Measurements from ENCODE around the gene ALDH16A1. TPM values are rescaled to one million over a fixed set of nuclear protein-coding genes. Genes with fewer than 3 reads are reported as not detected.
A peak's percentile ranks its signal among the peaks of the same experiment; 100 is the strongest.

Gene ALDH16A1
- total and polyA plus RNA-seq, 2 donors (not counting 1 experiment from before 2014, with no cell fraction given) = 65.8 to 105 TPM

- ATAC-seq (ENCODE audit: low read depth) (no peak), DNase-seq (peak; percentile 64)
- no peaks in the 10 kb centered on the region for H4K20me1 ChIP-seq (ENCODE audit: control insufficient read depth, insufficient read depth, low read length, poor library complexity, severe bottlenecking)
- H3K4me3 ChIP-seq (ENCODE audit: control extremely low read depth in 1 of 5, extremely low read depth in 1 of 5, insufficient read depth in 1 of 5, low read depth in 2 of 5, low read length in 4 of 5) = peak within 1 kb of the TSS in 2 of 5 experiments; percentile 77 to 80
- no peak for TF ChIP-seq EZH2 (IDR thresholded peaks at IDR 0.05; ENCODE audit: borderline replicate concordance, insufficient read depth, low read depth, low read length, poor library complexity, severe bottlenecking)
- TF ChIP-seq, protein P1, sequence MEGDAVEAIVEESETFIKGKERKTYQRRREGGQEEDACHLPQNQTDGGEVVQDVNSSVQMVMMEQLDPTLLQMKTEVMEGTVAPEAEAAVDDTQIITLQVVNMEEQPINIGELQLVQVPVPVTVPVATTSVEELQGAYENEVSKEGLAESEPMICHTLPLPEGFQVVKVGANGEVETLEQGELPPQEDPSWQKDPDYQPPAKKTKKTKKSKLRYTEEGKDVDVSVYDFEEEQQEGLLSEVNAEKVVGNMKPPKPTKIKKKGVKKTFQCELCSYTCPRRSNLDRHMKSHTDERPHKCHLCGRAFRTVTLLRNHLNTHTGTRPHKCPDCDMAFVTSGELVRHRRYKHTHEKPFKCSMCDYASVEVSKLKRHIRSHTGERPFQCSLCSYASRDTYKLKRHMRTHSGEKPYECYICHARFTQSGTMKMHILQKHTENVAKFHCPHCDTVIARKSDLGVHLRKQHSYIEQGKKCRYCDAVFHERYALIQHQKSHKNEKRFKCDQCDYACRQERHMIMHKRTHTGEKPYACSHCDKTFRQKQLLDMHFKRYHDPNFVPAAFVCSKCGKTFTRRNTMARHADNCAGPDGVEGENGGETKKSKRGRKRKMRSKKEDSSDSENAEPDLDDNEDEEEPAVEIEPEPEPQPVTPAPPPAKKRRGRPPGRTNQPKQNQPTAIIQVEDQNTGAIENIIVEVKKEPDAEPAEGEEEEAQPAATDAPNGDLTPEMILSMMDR (IDR thresholded peaks at IDR 0.05) = no peak
- peaks cover 58% of the 10 kb centered on the region for H3K27me3 Mint-ChIP-seq
- H3K4me2 ChIP-seq (replicated peaks; ENCODE audit: low read depth, low read length, poor library complexity, severe bottlenecking) = peak within 1 kb of the TSS; percentile 99
- peaks cover 0 to 5% of the 10 kb centered on the region in 2 experiments for H3K36me3 ChIP-seq (replicated peaks in 1 of 2; ENCODE audit: control extremely low read depth in 1 of 2, control insufficient read depth in 1 of 2, extremely low read depth in 1 of 2, insufficient read depth in 2 of 2, low read length in 1 of 2)
- H3K9me3 ChIP-seq (ENCODE audit: control extremely low read depth in 1 of 3, control insufficient read depth in 2 of 3, insufficient read depth in 1 of 3, low read length in 2 of 3) = peaks cover 0 to 21% (median 0%) of the 10 kb centered on the region in 3 donors
- H3K4me1 Mint-ChIP-seq = peaks cover 40% of the 10 kb centered on the region
- H3K27ac Mint-ChIP-seq = peak within 1 kb of the TSS; percentile 64
- H3K4me3 Mint-ChIP-seq = peak within 1 kb of the TSS; percentile 93
- H3K27me3 ChIP-seq (replicated peaks in 1 of 4; ENCODE audit: control extremely low read depth in 1 of 4, control insufficient read depth in 3 of 4, insufficient read depth in 4 of 4, low read length in 3 of 4) = peaks cover 2 to 59% (median 49%) of the 10 kb centered on the region in 4 experiments
- no peak within 1 kb of the TSS for H2AFZ ChIP-seq (ENCODE audit: insufficient read depth, low read depth, low read length, poor library complexity, severe bottlenecking)
- H3K9me3 Mint-ChIP-seq (ENCODE audit: insufficient read depth) = no peaks in the 10 kb centered on the region
- H3K4me1 ChIP-seq (ENCODE audit: control insufficient read depth in 2 of 2, insufficient read depth in 2 of 2, low read length in 2 of 2) = peaks cover 25 to 37% of the 10 kb centered on the region in 2 donors
- CTCF ChIA-PET = interaction anchor here (1.0 to 5.1 kb wide), 10 partner anchors 12 to 218 kb away, joined by 3 to 70 read pairs (median 6); partner anchors contain the start of genes CD37 and FLT3LG
- no peak within 1 kb of the TSS for H3K27ac ChIP-seq (ENCODE audit: low read length in 2 of 2)
- 4% methylated on average over 51 of the region's 56 CpGs for WGBS (ENCODE audit: insufficient coverage)
- POLR2A ChIA-PET = interaction anchor here (0.6 to 2.1 kb wide), 4 partner anchors 34 to 830 kb away, joined by 3 to 11 read pairs (median 4); no protein-coding TSS in a partner anchor
- H3K79me2 ChIP-seq (ENCODE audit: control insufficient read depth, insufficient read depth, low read length) = no peaks in the 10 kb centered on the region
- intact Hi-C loops (cut with micrococcal nuclease) = no loop called here
- H3K9ac ChIP-seq (ENCODE audit: low read length) = peak within 1 kb of the TSS; percentile 89
Measured at GRCh38 chr19:49441210-49441959, 11.6 kb upstream of the ALDH16A1 start, which contains the start of gene SLC17A7. Gene SLC17A7 (minus strand): TSS chr19:49441527. CDS start chr19:49441379, 148 bp downstream.

Measured in B cell (primary cell).